A673 (cell line): ENCODE results near the gene ZKSCAN4.

ENCODE experiments used
- EZH2 ChIP-seq: fragments of 200-600 bp; sonication (generic); IDR thresholded peaks from 2 replicates; pipeline ENCODE4 v1.6.1; 2017; ENCODE audit warnings: borderline replicate concordance, low read depth, mild to moderate bottlenecking, mixed read lengths, antibody characterized with exemption, low read length; ENCODE audit not compliant: poor library complexity, severe bottlenecking
- TF ChIP-seq, protein P1 (sequence below): fragments of 300-800, 200-600 bp; sonication (generic); conservative IDR thresholded peaks from 2 replicates; pipeline ENCODE4 v1.5.1; 2017; ENCODE audit warnings: low read depth, mild to moderate bottlenecking, antibody characterized with exemption, low read length, moderate library complexity, mixed read lengths

DNA sequence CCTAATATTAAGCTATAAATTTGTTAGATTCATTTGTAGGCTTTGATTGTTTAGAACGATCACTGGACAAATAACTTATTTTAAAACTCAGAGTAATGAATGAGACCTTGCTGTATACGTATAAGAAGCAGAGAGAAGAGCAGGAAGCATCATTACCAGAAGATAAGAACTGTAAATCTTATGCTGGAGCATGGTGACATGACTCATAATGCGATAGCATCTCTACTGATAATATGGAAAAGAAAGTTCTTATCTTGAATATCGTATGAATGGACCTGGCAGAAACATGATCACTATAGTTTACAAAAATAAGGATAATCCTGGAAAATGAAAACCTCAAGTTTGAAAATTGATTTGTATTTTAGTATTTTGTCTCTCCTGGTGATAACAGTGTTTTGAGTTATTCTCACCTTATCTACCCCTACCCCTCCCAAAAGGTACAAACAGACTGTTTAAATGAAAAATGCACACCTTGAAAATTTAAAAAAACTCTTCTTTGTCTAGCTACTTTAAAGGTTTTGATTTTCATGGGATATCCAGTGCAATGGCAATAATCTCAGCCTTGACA lies 12.8 kb upstream of the ZKSCAN4 start:
- TF ChIP-seq, protein P1, sequence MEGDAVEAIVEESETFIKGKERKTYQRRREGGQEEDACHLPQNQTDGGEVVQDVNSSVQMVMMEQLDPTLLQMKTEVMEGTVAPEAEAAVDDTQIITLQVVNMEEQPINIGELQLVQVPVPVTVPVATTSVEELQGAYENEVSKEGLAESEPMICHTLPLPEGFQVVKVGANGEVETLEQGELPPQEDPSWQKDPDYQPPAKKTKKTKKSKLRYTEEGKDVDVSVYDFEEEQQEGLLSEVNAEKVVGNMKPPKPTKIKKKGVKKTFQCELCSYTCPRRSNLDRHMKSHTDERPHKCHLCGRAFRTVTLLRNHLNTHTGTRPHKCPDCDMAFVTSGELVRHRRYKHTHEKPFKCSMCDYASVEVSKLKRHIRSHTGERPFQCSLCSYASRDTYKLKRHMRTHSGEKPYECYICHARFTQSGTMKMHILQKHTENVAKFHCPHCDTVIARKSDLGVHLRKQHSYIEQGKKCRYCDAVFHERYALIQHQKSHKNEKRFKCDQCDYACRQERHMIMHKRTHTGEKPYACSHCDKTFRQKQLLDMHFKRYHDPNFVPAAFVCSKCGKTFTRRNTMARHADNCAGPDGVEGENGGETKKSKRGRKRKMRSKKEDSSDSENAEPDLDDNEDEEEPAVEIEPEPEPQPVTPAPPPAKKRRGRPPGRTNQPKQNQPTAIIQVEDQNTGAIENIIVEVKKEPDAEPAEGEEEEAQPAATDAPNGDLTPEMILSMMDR, result no peak
- TF ChIP-seq EZH2, result no peak
